ENCODE results near the gene CGNL1.
A peak's percentile ranks its signal among the peaks of the same experiment; 100 is the strongest.

Gene CGNL1

DNA sequence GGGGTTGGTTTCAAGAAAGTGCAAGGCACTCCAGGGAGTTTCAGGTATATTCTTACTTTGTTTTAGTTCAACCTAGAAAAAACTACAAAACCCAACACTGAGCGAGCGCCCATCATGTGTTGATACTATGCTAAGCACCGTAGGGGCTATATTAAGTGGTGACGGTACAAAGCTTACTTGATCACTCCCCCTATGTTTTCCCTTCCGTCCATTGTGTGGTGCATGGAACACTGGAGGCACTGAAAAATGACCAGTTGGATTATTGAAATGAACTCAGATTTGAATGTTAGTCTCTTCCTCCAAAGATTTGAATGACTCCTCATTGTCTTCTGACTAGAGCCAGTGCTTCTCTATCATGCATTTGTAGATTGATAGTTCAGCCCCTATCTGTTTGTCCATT is 222.0 kb downstream of the CGNL1 start:
- TF ChIP-seq, protein P1, sequence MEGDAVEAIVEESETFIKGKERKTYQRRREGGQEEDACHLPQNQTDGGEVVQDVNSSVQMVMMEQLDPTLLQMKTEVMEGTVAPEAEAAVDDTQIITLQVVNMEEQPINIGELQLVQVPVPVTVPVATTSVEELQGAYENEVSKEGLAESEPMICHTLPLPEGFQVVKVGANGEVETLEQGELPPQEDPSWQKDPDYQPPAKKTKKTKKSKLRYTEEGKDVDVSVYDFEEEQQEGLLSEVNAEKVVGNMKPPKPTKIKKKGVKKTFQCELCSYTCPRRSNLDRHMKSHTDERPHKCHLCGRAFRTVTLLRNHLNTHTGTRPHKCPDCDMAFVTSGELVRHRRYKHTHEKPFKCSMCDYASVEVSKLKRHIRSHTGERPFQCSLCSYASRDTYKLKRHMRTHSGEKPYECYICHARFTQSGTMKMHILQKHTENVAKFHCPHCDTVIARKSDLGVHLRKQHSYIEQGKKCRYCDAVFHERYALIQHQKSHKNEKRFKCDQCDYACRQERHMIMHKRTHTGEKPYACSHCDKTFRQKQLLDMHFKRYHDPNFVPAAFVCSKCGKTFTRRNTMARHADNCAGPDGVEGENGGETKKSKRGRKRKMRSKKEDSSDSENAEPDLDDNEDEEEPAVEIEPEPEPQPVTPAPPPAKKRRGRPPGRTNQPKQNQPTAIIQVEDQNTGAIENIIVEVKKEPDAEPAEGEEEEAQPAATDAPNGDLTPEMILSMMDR (IDR thresholded peaks at IDR 0.05; ENCODE audit: control insufficient read depth, extremely low read depth, insufficient read depth), result no peak
- no peak overlapping the region for H3K4me3 ChIP-seq (ENCODE audit: low read depth, low read length)
- DNase-seq (ENCODE audit: low read depth), result no peak

- no peak for DNase-seq (ENCODE audit: low read depth)
- TF ChIP-seq, protein P1 (IDR thresholded peaks at IDR 0.05; ENCODE audit: control insufficient read depth, extremely low read depth, insufficient read depth), result no peak
- no peak overlapping the region for H3K4me3 ChIP-seq (ENCODE audit: low read depth, low read length)
Observed at GRCh38 chr15:57599296-57599810, 223.0 kb downstream of the CGNL1 start.

GRCh38 chr15:57600197-57600596 is 223.9 kb downstream of the CGNL1 start:
- no peak overlapping the region for H3K4me3 ChIP-seq (ENCODE audit: low read depth, low read length)
- TF ChIP-seq, protein P1 (IDR thresholded peaks at IDR 0.05; ENCODE audit: control insufficient read depth, extremely low read depth, insufficient read depth), result no peak
- DNase-seq (ENCODE audit: low read depth), result peak; percentile 68
